Smooth muscle cell (in vitro differentiated cells): ENCODE measurements around the gene IFT122. TPM values are rescaled to one million over a fixed set of nuclear protein-coding genes. Genes with fewer than 3 reads are reported as not detected.
A peak's percentile ranks its signal among the peaks of the same experiment; 100 is the strongest.

Source experiments
- DNase-seq: peaks from one replicate; lab custom pipeline; 2025; ENCODE audit not compliant: unreplicated experiment; lab: John Stamatoyannopoulos, UW
- H2AFZ ChIP-seq: fragments of 200-600 bp; sonication (generic); 2 replicates; pipeline ENCODE4 v1.6.0; 2016; ENCODE audit warnings: antibody characterized with exemption, low read depth, mild to moderate bottlenecking
- H3F3A ChIP-seq: fragments of 200-600 bp; sonication (generic); 2 replicates; pipeline ENCODE4 v1.6.0; 2017; ENCODE audit warnings: antibody characterized with exemption, low read depth
- H3K27ac ChIP-seq: fragments of 200-600 bp; sonication (generic); 2 replicates; pipeline ENCODE4 v1.5.1; 2016; ENCODE audit warnings: low read depth, mild to moderate bottlenecking
- H3K27me3 ChIP-seq: fragments of 200-600 bp; sonication (generic); 2 replicates; pipeline ENCODE4 v1.6.1; 2016; ENCODE audit warnings: low read depth, mild to moderate bottlenecking
- H3K36me3 ChIP-seq: fragments of 200-600 bp; sonication (generic); 2 replicates; pipeline ENCODE4 v1.5.1; 2016; ENCODE audit warnings: low read depth
- H3K4me1 ChIP-seq: fragments of 200-600 bp; sonication (generic); 2 replicates; pipeline ENCODE4 v1.5.1; 2016; ENCODE audit warnings: low read depth
- H3K4me2 ChIP-seq: fragments of 200-600 bp; sonication (generic); 2 replicates; pipeline ENCODE4 v1.6.0; 2016; ENCODE audit warnings: mild to moderate bottlenecking
- H3K4me3 ChIP-seq: fragments of 200-600 bp; sonication (generic); 2 replicates; pipeline ENCODE4 v1.5.1; 2016; ENCODE audit warnings: mild to moderate bottlenecking
- H3K79me2 ChIP-seq: fragments of 200-600 bp; sonication (generic); 2 replicates; pipeline ENCODE4 v1.6.0; 2016; ENCODE audit warnings: low read depth, mild to moderate bottlenecking
- H3K9ac ChIP-seq: fragments of 200-600 bp; sonication (generic); 2 replicates; pipeline ENCODE4 v1.6.0; 2016; ENCODE audit warnings: low read depth
- H3K9me3 ChIP-seq: fragments of 200-600 bp; sonication (generic); replicated peaks from 2 replicates; pipeline ENCODE4 v1.5.1; 2016; ENCODE audit warnings: low read depth
- H4K20me1 ChIP-seq: fragments of 200-600 bp; sonication (generic); 2 replicates; pipeline ENCODE4 v1.6.0; 2016; ENCODE audit warnings: low read depth
- CTCF ChIP-seq: fragments of 200-600 bp; sonication (generic); IDR thresholded peaks from 2 replicates; pipeline ENCODE4 v1.5.1; 2017; ENCODE audit warnings: borderline replicate concordance, mild to moderate bottlenecking, antibody characterized with exemption; ENCODE audit not compliant: insufficient read depth, poor library complexity, severe bottlenecking
- WGBS: methylation state at CpG from one replicate; pipeline ENCODE4 v1.1.7; 2016; ENCODE audit warnings: low lambda C conversion rate; 5-methylcytosine and 5-hydroxymethylcytosine counted together
- polyA plus RNA-seq: library from polyadenylated mRNA; unstranded; fragments of >200 nt; fragmentation: Nextera tagmentation; extraction: Ambion mirVana; gene quantifications from 2 replicates; pipeline ENCODE4 v1.2.1, GENCODE V29; 2016
- total RNA-seq: library from RNA; depleted of rRNA; stranded (reverse); fragments of >200 nt; gene quantifications from 2 replicates; pipeline ENCODE4 v1.2.3, GENCODE V29; 2014

Gene IFT122
- total and polyA plus RNA-seq, 2 experiments from 2014 or later = 13.4 to 17.4 TPM

DNA sequence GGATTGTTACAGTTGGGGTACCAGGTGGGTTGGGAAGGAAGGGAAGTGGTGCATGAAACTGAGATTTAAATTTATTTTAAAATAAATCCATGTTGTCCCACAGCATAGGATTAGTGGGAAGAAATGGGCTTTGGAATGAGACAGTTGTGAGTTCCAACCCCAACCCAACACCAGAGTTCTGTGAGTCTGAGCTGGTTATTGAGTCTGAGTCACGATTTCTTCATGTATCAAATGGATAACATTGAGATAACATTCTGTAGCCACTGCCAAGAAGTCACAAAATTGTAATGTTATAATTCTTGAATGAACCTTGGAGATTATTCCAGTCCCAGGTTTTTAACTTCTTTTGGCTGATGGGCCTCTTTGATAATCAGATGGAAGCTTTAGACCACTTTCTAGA lies 13.7 kb downstream of the IFT122 start:
- Histone ChIP-seq H3K79me2 (no peaks in the 10 kb centered on the region), H3K4me3 (no peak overlapping the region), H4K20me1 (no peaks in the 10 kb centered on the region), H3K9me3 (no peaks in the 10 kb centered on the region), H3K27me3 (no peaks in the 10 kb centered on the region), H3F3A (no peaks in the 10 kb centered on the region), H3K4me2 (no peak overlapping the region), H3K4me1 (peaks cover 17% of the 10 kb centered on the region), H2AFZ (no peak overlapping the region), H3K27ac (no peak overlapping the region), H3K9ac (no peak overlapping the region), H3K36me3 (no peaks in the 10 kb centered on the region)
- no peak for DNase-seq
- no peak for TF ChIP-seq CTCF
- WGBS = 65% methylated on average over 1 of the region's 1 CpG

GRCh38 chr3:129460155-129460554 lies 20.1 kb downstream of the IFT122 start:
- H3K27me3 ChIP-seq = no peaks in the 10 kb centered on the region
- no peaks in the 10 kb centered on the region for H4K20me1 ChIP-seq
- H3K9ac ChIP-seq = no peak overlapping the region
- H3K4me2 ChIP-seq = peak overlapping the region; percentile 50
- peaks cover 10% of the 10 kb centered on the region for H3F3A ChIP-seq
- no peaks in the 10 kb centered on the region for H3K9me3 ChIP-seq
- WGBS = 92% methylated on average over 3 of the region's 3 CpGs
- H3K4me1 ChIP-seq = peaks cover 12% of the 10 kb centered on the region
- TF ChIP-seq CTCF = no peak
- H3K36me3 ChIP-seq = no peaks in the 10 kb centered on the region
- DNase-seq = no peak
- no peaks in the 10 kb centered on the region for H3K79me2 ChIP-seq
- H2AFZ ChIP-seq = no peak overlapping the region
- H3K4me3 ChIP-seq = no peak overlapping the region
- peak overlapping the region; percentile 95 for H3K27ac ChIP-seq

DNA sequence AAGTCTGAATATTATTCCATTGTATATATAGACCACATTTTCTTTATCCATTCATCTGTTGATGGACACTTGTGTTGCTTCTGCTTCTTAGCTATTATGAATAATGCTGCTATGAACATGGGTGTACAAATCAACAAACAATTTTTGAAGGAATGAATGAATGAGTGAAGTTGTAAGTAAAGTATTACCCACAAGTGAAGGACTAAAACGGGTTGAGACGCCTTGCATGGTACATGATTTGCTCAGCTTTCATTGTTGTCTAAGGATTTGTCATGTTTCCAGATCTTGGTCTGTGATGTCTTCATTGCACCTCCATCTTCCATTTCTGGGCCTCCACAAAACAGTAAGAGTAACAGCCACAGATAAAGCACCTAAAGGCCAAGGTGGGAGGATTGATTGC lies 20.5 kb downstream of the IFT122 start:
- H3F3A ChIP-seq = peaks cover 10% of the 10 kb centered on the region
- H3K79me2 ChIP-seq = no peaks in the 10 kb centered on the region

More for the DNA sequence above, 20.5 kb downstream of the IFT122 start:
- Histone ChIP-seq H4K20me1 (no peaks in the 10 kb centered on the region), H3K27me3 (no peaks in the 10 kb centered on the region), H3K4me1 (peaks cover 12% of the 10 kb centered on the region), H3K27ac (peak overlapping the region; percentile 95), H3K4me2 (peak overlapping the region; percentile 50), H3K36me3 (no peaks in the 10 kb centered on the region), H3K9me3 (no peaks in the 10 kb centered on the region), H2AFZ (no peak overlapping the region), H3K9ac (no peak overlapping the region), H3K4me3 (no peak overlapping the region)
- no peak for TF ChIP-seq CTCF
- WGBS = 65% methylated on average over 2 of the region's 2 CpGs
- DNase-seq = no peak
